ENCODE measurements around the gene GPR39. TPM values are rescaled to one million over a fixed set of nuclear protein-coding genes. Genes with fewer than 3 reads are reported as not detected.

Gene GPR39
- total RNA-seq, 4 donors from 2014 or later = 0.76 to 1.3 (median 1.2) TPM

GRCh38 chr2:132503701-132504100 is 87.1 kb downstream of the GPR39 start:
- intact Hi-C loops (cut with DNase I) = no loop called here
- TF ChIP-seq POLR2A (IDR thresholded peaks at IDR 0.05) (no peak), CTCF (IDR thresholded peaks at IDR 0.05) (no peak)
- Histone ChIP-seq H3K4me1 (no peaks in the 10 kb centered on the region), H3K4me3 (no peak overlapping the region), H3K9me3 (peaks cover 0 to 4% (median 4%) of the 10 kb centered on the region in 3 donors), H3K36me3 (no peaks in the 10 kb centered on the region), H3K27me3 (no peaks in the 10 kb centered on the region), H3K27ac (no peak overlapping the region)
- WGBS, 2 donors = 42 to 67% methylated on average over 1 of the region's 1 CpG
- no peak for DNase-seq

- Histone ChIP-seq H3K4me3 (no peak overlapping the region), H3K4me1 (no peaks in the 10 kb centered on the region), H3K9me3 (no peaks in the 10 kb centered on the region), H3K27me3 (no peaks in the 10 kb centered on the region), H3K36me3 (no peaks in the 10 kb centered on the region), H3K27ac (no peak overlapping the region)
- 17 to 36% methylated on average over 1 to 2 of the region's 2 CpGs for WGBS, 2 donors
- intact Hi-C loops (cut with DNase I) = no loop called here
- DNase-seq = no peak
- TF ChIP-seq POLR2A (IDR thresholded peaks at IDR 0.05) (no peak), CTCF (IDR thresholded peaks at IDR 0.05) (no peak)
Observed at GRCh38 chr2:132515010-132515409, 98.4 kb downstream of the GPR39 start.

- TF ChIP-seq POLR2A (IDR thresholded peaks at IDR 0.05) = no peak
- TF ChIP-seq CTCF (IDR thresholded peaks at IDR 0.05) = no peak
- Histone ChIP-seq H3K27me3 (no peaks in the 10 kb centered on the region), H3K36me3 (no peaks in the 10 kb centered on the region), H3K4me1 (no peaks in the 10 kb centered on the region), H3K9me3 (no peaks in the 10 kb centered on the region), H3K4me3 (no peak overlapping the region), H3K27ac (no peak overlapping the region)
- intact Hi-C loops (cut with DNase I) = no loop called here
- 88 to 97% methylated on average over 1 of the region's 1 CpG for WGBS, 2 donors
- DNase-seq = no peak
Observed at GRCh38 chr2:132517386-132517785, 100.8 kb downstream of the GPR39 start.

- no peak overlapping the region for H3K4me3 ChIP-seq
- no peak overlapping the region for H3K27ac ChIP-seq
- no peaks in the 10 kb centered on the region for H3K36me3 ChIP-seq
- intact Hi-C loops (cut with DNase I) = no loop called here
- DNase-seq = no peak
- H3K27me3 ChIP-seq = no peaks in the 10 kb centered on the region
- no peaks in the 10 kb centered on the region for H3K9me3 ChIP-seq
- TF ChIP-seq POLR2A (IDR thresholded peaks at IDR 0.05) (no peak), CTCF (IDR thresholded peaks at IDR 0.05) (no peak)
- 75 to 88% methylated on average over 4 of the region's 4 CpGs for WGBS, 2 donors
- H3K4me1 ChIP-seq = no peaks in the 10 kb centered on the region
Observed at GRCh38 chr2:132518302-132518701, 101.7 kb downstream of the GPR39 start.

- Histone ChIP-seq H3K9me3 (no peaks in the 10 kb centered on the region), H3K4me3 (no peak overlapping the region), H3K36me3 (no peaks in the 10 kb centered on the region), H3K4me1 (no peaks in the 10 kb centered on the region), H3K27ac (no peak overlapping the region), H3K27me3 (no peaks in the 10 kb centered on the region)
- no peak for DNase-seq
- 51 to 88% methylated on average over 3 of the region's 3 CpGs for WGBS, 2 donors
- TF ChIP-seq POLR2A (IDR thresholded peaks at IDR 0.05) (no peak), CTCF (IDR thresholded peaks at IDR 0.05) (no peak)
- intact Hi-C loops (cut with DNase I) = no loop called here
Observed at GRCh38 chr2:132519566-132519965, 103.0 kb downstream of the GPR39 start.

Data from esophagus squamous epithelium (tissue), 5 donors.